Measurements from ENCODE around the gene SIM1.

Gene SIM1

DNA sequence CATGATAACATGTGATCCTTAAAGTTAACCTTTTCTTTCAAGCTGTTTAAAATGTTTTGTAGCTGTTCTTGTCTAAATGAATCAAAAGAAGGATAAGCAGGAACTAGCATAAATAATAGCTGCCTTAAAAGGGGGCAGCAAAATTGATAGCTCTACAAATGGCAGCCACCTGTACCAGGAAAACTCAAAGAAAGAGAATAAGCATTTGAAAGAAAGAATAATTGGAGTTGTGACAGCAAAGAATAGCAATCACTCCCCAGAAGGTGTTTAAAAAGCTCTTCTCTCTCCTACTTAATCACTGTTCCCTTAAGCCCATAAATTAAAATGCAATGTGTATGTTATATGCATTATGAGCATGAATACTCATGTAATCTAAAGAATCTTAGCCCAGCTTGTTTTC, 114.6 kb downstream of the SIM1 start:
- DNase-seq (ENCODE audit: low read depth), result no peak

DNA sequence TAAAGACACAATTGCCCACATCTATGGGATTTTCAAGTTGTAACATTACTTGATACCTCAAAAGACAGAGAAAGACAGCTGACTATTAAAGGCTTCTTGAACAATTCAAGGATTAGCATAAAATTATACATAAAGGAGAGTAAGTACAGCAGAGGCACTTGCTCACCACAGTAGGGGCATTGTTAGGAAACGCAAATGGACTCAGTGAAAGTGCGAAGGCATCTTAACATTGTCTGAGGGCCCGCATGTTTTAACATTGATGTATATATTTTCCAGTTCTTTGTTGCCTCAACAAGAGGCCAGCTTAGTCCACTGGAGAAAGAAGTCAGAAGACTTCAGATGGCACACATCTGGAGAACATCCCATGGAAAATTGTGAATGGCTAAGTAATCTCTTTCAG, 115.4 kb downstream of the SIM1 start:
- DNase-seq (ENCODE audit: low read depth), result no peak

DNA sequence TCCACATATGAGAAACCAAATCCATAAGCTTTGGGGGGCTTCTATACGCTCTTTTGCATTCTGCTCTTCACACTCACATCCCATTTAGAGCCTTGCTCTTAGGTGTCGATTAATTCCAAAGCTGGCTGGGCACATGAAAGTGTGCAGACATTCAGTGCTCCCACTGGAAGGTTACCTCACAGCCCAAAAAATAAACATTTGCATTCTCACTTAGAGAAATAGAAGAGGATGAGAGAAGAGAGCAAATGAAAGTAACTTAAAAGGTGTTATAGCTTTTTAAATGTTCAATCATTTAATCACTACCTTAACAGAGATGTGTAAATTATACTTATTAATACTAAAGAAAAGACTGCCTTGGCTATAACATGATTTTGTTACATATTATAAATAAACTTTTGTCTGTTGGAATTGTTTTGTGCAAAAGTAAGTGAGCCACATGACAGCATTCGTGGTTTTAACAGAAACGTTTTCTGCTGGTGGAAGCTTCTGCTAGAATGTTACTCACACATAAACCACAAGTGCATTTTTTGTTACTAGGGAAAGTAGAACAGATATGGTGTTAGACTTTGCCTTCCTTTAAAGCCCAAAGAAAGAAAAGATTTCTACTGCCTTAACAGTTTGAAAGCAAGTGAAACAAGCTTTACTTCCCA, 116.7 kb downstream of the SIM1 start:
- no peak for DNase-seq (ENCODE audit: low read depth)

DNA sequence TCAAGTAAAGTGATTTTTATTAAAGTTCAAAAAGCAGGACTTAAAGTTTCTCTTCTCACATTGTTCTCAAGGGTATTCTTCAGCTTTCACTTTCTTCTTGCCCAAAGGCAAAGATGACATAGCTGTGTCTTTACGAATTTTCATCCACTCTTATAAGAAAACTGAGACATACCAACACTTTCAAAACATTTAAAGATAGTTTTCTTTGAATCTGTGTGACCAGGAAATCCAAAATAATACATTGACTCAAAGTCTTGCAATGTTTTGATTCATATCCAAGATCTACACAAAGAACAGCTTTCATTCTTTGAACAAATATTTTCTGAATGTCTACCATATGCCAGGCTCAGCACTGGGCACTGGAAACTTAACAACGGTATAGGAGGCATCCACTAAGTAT, 117.9 kb downstream of the SIM1 start:
- DNase-seq (ENCODE audit: low read depth), result no peak

DNA sequence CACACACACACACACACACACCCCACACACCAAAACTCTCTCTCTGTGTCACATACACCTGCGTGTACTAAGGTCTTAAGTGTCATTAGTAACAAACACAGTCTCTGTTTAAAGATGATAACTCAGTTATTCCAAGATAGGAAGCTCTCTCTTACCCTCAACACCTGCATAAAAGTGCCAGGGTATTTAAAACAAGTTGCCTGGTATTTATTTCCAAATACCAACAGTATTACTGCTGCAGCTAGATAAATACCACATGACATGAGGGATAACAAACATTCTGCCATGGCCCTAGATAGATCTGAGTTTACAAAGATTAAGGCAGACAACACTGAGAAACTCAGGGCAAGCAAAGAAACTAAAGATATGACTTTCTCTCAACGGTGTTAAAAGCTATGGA, 118.5 kb downstream of the SIM1 start:
- no peak for DNase-seq (ENCODE audit: low read depth)

DNA sequence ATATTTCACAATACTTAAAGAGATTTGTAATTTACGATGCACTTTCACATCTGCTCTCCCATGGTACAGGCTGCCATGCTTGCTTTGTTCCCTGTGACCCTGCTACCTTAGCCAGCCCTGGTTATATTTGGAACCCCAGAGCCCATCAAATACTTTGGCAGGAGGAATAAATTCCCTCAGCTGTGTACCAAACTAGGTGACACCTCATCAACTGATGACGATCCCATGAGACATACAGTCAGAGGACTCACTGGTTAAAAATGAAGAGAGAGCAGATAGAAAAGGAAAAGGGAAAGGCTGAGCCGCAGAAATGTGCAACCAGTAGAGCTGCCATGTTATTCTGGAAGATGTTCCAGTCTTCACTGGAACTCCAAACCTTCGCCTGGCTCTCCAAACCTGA, 120.0 kb downstream of the SIM1 start:
- DNase-seq (ENCODE audit: low read depth), result no peak

DNA sequence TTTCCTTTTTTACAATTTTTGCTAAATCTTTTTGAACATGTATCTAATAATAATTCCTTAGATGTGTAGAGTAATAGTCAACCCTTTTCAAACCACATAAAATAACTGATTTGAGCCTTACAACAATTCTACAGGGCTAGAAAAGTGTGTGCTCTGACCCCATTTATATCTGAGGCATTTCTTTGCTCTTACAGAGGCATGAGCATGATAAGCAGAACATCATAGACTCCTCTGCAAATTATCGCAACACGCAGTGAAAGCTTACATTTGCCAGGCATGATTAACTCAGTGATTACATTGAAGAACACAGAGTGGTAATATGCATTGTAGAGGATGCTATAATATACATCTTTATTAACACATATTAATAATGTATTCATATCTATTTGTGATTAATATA, 120.4 kb downstream of the SIM1 start:
- no peak for DNase-seq (ENCODE audit: low read depth)

DNA sequence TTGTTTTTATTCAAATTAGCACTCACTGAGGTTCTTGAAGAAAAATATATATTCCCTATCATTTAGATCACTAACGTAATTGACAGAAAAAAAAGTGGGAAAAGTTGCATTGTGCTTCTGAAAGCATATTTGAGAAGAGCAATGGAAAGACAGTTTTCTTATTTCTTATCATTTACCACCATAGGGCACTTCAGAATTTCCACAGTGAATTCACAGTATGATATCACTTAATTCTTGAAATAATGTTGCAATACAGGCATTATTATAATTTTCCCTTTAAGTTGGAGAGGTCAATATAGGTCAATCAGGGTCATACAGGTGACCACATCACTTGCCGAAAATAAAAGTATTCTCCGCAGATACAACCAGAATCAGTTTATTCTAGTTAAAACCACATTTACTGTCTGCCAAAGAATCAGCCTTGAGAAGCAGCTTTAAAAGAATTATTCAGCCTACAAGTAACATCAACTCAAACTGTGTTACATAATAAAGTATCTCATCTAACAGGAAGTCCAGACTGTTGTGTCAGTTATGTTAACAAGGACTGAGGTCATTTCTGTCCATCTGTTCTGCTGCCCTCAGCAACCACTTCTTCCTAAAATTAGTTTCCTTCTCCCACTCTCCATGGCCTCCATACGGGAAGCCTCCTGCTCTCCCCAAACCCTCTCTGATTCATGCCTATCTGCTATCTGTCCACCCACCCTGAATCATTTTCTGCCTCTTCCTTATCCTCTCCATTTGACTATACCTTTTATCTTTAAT, 121.2 kb downstream of the SIM1 start:
- no peak for DNase-seq (ENCODE audit: low read depth)

DNA sequence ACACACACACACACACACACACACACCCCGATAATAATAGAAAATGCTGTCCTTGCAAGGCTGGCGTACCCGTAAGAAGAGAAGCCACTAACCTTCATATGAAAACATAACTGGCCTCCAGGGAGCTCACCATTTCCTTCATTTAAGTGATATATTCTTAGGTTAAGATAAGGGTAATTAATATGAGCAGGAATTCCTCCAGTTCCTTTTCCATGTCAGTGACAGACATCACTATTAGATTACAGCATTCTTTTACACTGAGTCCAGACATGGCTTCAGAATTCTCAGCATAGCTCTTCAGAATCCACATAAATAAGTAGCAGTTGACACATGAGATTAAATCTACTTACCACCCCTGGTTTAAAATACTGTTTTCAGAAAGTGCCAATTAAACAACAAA, 121.9 kb downstream of the SIM1 start:
- no peak for DNase-seq (ENCODE audit: low read depth)

DNA sequence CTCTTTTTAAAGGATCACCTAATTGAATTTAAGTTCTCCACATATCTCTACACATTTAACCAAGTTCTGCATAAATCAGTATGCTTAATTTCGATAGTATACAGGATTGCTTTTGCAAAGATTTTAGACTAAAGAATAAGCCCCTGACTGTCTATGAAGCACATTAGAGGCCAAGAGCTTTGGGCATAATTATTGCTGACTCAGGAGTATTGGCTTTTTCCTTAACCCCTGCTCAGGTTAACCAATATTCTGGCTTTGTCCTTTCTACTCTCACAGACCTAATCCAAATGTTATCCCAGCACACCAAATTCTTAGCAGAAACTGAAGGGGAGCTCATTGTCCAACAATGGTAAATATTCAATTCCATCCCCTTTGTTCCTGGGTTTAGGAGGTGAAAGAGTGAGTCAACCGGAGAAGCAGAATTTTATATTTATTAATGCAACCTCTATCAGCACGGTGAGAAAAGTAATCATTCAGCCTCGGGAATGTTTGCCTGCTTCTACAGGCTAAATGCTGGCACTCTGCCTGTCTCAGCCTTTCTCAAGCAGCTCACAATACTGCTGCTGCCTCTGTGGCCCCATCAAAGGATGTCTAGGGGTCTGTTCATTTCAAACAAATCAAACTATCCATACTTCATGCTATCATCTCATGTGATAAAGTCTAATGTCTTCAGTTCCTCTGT, 125.0 kb downstream of the SIM1 start:
- no peak for DNase-seq (ENCODE audit: low read depth)

DNA sequence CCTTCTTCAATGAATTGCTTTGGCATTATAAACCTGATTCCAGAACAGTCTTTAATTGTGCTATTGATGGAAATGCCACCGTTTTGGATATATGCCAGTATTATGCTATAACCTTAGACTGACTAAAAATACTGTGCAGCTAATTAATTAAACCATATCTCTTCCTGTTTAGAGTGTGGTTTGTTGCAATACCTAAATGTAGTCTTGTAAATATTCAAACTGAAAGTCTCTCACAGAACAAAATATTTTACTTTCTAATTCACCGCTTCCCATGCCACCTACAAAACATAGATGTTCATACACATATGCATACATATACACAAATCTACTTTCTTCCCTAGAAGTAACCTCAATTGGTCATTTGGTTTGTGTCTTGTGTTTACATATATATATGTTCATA, 126.6 kb downstream of the SIM1 start:
- no peak for DNase-seq (ENCODE audit: low read depth)

DNA sequence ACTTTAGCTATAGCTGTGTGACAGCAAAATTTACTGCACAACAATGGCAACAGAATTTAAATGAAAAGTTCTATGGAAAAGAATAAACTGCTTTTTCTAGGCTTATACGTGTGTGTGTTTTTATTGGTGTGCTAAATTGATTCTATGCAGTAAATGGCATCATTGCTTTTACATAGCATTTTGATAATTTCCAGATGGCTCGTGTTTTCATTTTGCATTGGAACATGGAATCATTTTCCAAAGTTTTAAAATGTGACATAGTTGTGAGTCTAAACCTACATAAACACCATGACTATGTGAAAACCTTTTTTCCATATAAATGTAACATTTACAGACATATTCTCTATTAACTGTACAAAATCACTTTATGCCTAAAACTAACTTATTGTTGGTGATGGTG, 127.8 kb downstream of the SIM1 start:
- no peak for DNase-seq (ENCODE audit: low read depth)

DNA sequence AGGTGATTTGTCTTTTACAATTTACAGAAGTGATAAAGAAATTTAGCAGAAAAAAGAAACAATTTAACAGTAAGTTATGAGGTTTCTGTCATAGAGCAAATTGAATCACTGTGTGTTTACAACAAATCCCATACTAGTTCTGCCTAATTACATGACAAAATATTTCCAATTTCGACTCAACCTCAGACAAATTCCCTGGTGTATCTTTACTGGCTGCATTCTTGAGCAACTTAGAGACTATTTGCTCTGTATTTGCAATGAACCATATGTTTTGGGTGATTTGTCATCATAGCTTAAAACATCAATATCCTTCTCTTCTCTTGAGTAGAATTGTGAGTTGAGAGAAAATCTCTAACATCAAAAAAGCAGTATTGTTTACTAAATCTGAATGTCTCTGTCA, 128.7 kb downstream of the SIM1 start:
- DNase-seq (ENCODE audit: low read depth), result no peak

Data from activated T-cell treated with anti-CD3 and anti-CD28 coated beads for 24 hours (primary cell).